ENCODE data around the gene IFNA16.
"Not testable (repeated sequence)": the region's sequence is repeated elsewhere in the genome, so short reads cannot be mapped to it uniquely, and the experiment has no call there.

The IFNA16 gene

DNA sequence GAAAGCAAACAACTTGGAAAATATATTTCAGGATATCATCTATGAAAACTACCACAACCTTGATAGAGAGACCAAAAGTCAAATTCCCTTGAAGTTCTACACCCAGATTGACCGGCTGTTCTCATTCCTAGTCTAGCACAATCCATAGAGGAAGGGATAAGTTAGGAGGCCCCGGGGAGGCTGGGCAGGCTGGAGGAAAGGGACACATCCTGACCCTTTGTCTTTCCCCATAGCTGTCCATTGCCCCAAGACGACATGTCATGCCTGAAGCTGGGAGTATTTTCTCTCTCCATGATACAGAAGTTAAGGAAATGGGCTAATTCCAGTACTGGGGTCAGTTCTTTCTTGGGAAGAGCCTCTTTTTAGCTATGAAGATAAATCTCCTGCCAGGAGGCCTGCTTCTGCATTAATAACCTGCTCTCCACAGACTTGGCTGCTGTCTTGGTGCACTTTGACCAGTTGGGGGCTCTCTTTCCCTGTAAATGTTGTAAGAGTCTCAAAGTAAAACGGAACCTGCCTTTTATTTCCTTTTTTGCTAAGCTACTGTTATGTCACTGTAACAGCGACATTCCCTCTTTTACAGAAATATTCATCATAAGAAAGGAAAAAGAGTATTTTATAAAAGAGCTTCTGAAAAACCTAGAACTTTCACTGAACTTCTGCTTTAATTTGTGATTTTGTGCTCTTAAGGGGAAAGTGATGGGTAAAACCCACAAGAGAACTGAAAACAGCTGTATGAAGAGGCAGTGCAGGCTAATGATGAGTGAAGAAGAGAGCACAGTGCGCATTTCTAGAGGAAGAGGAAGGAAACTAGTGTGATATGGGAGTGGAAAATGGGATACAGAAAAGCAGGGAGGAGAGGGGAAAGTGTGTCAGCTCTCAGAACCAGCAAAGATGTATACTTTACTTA is 22.0 kb downstream of the IFNA16 start:
- not testable (repeated sequence) for DNase-seq

DNA sequence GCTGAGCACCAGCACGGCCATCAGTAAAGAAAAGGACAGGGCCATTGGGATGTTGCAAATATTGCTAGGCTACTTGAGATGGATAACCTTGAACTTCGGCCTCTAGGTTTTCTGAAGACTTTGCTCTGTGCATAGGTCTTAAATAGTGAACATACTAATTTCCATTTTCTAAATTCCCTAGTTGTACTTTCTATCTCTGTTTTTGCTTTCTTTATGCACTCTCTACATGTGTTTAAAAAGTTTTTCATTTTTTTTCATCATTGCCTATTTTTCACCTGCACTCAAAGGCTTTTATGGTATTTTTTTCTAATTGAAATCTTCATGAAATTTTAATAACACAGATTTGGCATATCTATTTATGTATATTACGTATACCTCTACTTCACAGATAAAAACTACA is 29.6 kb downstream of the IFNA16 start, which contains the start of gene IFNA4:
Gene IFNA4 (minus strand): TSS at position 101 of the 400 bp plus-strand sequence. CDS start 56 bp downstream, at position 45.
- not testable (repeated sequence) for DNase-seq

DNA sequence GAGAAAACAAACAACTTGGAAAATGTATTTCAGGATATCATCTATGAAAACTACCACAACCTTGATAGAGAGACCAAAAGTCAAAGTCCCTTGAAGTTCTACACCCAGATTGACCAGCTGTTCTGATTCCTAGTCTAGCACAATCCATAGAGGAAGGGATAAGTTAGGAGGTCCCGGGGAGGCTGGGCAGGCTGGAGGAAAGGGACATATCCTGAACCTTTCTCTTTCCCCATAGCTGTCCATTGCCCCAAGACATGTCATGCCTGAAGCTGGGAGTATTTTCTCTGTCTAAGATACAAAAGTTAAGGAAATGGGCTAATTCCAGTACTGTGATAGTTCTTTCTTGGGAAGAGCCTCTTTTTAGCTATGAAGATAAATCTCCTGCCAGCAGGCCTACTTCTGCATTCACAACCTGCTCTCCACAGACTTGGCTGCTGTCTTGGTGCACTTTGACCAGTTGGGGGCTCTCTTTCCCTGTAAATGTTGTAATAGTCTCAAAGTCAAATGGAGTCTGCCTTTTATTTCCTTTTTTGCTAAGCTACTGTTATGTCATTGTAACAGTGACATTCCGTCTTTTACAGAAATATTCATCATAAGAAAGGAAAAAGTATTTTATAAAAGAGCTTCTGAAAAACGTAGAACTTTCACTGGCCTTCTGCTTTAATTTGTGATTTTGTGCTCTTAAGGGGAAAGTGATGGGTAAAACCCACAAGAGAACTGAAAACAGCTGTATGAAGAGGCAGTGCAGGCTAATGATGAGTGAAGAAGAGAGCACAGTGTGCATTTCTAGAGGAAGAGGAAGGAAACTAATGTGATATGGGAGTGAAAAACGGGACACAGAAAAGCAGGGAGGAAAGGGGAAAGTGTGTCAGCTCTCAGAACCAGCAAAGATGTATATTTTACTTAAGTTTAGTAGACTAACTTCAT is 34.0 kb downstream of the IFNA16 start:
- DNase-seq: not testable (repeated sequence)

DNA sequence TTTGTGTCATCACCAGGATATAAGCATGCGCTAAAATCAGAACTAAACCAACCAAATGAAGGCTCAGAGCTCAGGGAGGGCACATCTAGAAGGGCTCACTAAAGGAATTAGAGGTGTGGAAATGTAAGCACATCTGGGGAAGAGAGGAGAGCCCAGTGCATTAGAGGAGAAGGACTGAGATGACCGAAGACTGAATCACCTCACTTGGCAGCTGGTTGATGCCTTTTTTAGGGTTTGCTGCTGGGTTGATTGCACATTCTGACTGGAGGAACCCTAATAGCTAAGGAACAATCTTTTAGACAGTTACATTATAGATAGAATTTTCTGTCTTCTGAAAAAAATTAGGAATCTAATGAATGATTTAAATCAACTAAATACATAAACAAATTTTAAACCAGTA is 42.4 kb downstream of the IFNA16 start:
- DNase-seq: no peak

DNA sequence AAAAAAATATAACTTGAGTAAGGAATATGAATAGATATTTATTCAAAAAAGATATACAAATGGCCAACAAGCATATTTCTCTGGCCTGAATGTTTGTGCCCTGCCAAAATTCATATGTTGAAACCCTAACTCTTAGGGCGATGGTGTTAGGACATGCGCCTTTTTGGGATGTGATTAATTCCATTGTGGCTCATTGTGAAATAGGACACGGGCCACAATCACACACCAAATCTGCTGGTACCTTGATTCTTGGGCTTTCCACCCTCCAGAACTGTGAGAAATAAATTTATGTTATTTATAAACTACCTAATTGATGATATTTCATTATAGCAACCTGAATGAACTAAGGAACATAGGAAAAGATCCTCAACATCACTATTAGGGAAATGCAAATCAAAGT is 45.0 kb downstream of the IFNA16 start:
- DNase-seq: no peak

DNA sequence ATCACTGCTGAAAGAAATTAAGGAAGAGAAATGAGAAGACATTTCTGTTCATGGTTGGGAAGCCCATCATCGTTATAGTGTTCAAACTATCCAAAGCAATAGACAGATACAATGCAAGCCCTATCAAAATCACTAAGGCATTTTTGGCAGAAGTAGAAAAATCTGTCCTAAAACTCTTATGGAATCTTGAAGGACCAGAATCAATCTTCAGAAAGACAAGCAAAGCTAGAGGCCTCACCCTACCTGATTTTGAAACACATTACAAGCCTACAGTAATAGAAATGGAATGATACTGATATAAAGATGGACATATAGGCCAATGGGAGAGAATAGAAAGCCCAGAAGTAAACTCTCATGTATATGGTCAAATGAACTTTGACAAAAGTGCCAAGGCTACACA is 45.8 kb downstream of the IFNA16 start:
- DNase-seq: no peak

DNA sequence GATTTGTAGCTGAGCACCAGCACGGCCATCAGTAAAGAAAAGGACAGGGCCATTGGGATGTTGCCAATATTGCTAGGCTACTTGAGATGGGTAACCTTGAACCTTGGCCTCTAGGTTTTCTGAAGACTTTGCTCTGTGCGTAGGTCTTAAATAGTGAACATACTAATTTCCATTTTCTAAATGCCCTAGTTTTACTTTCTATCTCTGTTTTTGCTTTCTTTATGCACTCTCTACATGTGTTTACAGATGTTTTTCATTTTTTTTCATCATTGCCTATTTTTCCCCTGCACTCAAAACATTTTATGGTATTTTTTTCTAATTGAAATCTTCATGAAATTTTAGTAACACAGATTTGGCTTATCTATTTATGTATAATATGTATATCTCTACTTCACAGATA is 50.6 kb downstream of the IFNA16 start, which contains the start of gene IFNA21:
Gene IFNA21 (minus strand): TSS at position 101 of the 400 bp plus-strand sequence. CDS start 48 bp downstream, at position 53.
- not testable (repeated sequence) for DNase-seq

Data from 8988T (cell line).